ENCODE measurements around the gene DENND5A. TPM values are rescaled to one million over a fixed set of nuclear protein-coding genes. Genes with fewer than 3 reads are reported as not detected.

DENND5A gene
- total and polyA plus RNA-seq, 2 donors (not counting 1 experiment from before 2014, with no cell fraction given) = 41.3 to 66.5 TPM

DNA sequence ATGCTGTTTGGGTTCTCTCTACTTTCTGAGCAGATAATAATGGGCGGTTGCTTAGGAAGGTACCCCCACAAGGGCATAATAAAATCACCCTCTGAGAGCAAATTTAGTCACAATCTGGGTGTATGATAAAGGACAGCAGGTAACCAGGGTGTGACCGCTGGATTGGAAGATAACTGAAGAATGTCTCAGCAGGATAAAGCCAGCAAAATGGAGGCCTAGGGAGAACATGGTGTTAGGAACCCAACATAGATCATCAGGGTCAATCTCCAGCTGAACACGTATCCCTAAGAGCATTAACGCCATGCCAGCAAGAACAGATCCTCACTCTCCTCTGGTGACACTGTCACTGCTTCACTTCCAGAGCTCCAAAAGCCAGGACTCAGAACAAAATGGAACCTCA lies 109.2 kb downstream of the DENND5A start:
- no peaks in the 10 kb centered on the region for H3K9me3 ChIP-seq (ENCODE audit: control extremely low read depth in 1 of 3, control insufficient read depth in 2 of 3, insufficient read depth in 1 of 3, low read length in 2 of 3)
- H2AFZ ChIP-seq (ENCODE audit: insufficient read depth, low read depth, low read length, poor library complexity, severe bottlenecking) = no peak overlapping the region
- peaks cover 0 to 4% of the 10 kb centered on the region in 2 donors for H3K4me1 ChIP-seq (ENCODE audit: control insufficient read depth in 2 of 2, insufficient read depth in 2 of 2, low read length in 2 of 2)
- H3K27me3 ChIP-seq (replicated peaks in 1 of 4; ENCODE audit: control extremely low read depth in 1 of 4, control insufficient read depth in 3 of 4, insufficient read depth in 4 of 4, low read length in 3 of 4) = no peaks in the 10 kb centered on the region
- intact Hi-C loops (cut with micrococcal nuclease) = no loop called here
- ATAC-seq (ENCODE audit: low read depth) (no peak), DNase-seq (no peak)
- peaks cover 10 to 31% of the 10 kb centered on the region in 2 experiments for H3K36me3 ChIP-seq (replicated peaks in 1 of 2; ENCODE audit: control extremely low read depth in 1 of 2, control insufficient read depth in 1 of 2, extremely low read depth in 1 of 2, insufficient read depth in 2 of 2, low read length in 1 of 2)
- H3K79me2 ChIP-seq (ENCODE audit: control insufficient read depth, insufficient read depth, low read length) = no peaks in the 10 kb centered on the region
- no peaks in the 10 kb centered on the region for H3K9me3 Mint-ChIP-seq (ENCODE audit: insufficient read depth)
- CTCF ChIA-PET = interaction anchor here (1.5 kb wide), 1 partner anchor 10 kb away, joined by 4 read pairs; no protein-coding TSS in a partner anchor
- no peak overlapping the region for H3K27ac ChIP-seq (ENCODE audit: low read length in 2 of 2)
- no peaks in the 10 kb centered on the region for H3K4me1 Mint-ChIP-seq
- no peak overlapping the region for H3K4me3 ChIP-seq (ENCODE audit: control extremely low read depth in 1 of 5, extremely low read depth in 1 of 5, insufficient read depth in 1 of 5, low read depth in 2 of 5, low read length in 4 of 5)
- H3K27ac Mint-ChIP-seq = no peak overlapping the region
- WGBS (ENCODE audit: insufficient coverage) = 100% methylated on average over 2 of the region's 4 CpGs
- no peak overlapping the region for H3K4me2 ChIP-seq (replicated peaks; ENCODE audit: low read depth, low read length, poor library complexity, severe bottlenecking)
- POLR2A ChIA-PET = no interaction called here
- no peak overlapping the region for H3K9ac ChIP-seq (ENCODE audit: low read length)
- H3K27me3 Mint-ChIP-seq = no peaks in the 10 kb centered on the region
- no peaks in the 10 kb centered on the region for H4K20me1 ChIP-seq (ENCODE audit: control insufficient read depth, insufficient read depth, low read length, poor library complexity, severe bottlenecking)
- no peak for TF ChIP-seq EZH2 (IDR thresholded peaks at IDR 0.05; ENCODE audit: borderline replicate concordance, insufficient read depth, low read depth, low read length, poor library complexity, severe bottlenecking)
- no peak for TF ChIP-seq CTCF (IDR thresholded peaks at IDR 0.05)
- no peak overlapping the region for H3K4me3 Mint-ChIP-seq

- Mint-ChIP-seq H3K27me3 (no peaks in the 10 kb centered on the region), H3K27ac (no peak overlapping the region), H3K4me3 (no peak overlapping the region), H3K9me3 (ENCODE audit: insufficient read depth) (no peaks in the 10 kb centered on the region), H3K4me1 (no peaks in the 10 kb centered on the region)
- Histone ChIP-seq H4K20me1 (ENCODE audit: control insufficient read depth, insufficient read depth, low read length, poor library complexity, severe bottlenecking) (no peaks in the 10 kb centered on the region), H3K27ac (ENCODE audit: low read length in 2 of 2) (no peak overlapping the region), H3K27me3 (replicated peaks in 1 of 4; ENCODE audit: control extremely low read depth in 1 of 4, control insufficient read depth in 3 of 4, insufficient read depth in 4 of 4, low read length in 3 of 4) (no peaks in the 10 kb centered on the region), H3K9me3 (ENCODE audit: control extremely low read depth in 1 of 3, control insufficient read depth in 2 of 3, insufficient read depth in 1 of 3, low read length in 2 of 3) (no peaks in the 10 kb centered on the region), H3K4me1 (ENCODE audit: control insufficient read depth in 2 of 2, insufficient read depth in 2 of 2, low read length in 2 of 2) (no peaks in the 10 kb centered on the region), H3K4me2 (replicated peaks; ENCODE audit: low read depth, low read length, poor library complexity, severe bottlenecking) (no peak overlapping the region), H3K79me2 (ENCODE audit: control insufficient read depth, insufficient read depth, low read length) (no peaks in the 10 kb centered on the region), H2AFZ (ENCODE audit: insufficient read depth, low read depth, low read length, poor library complexity, severe bottlenecking) (no peak overlapping the region), H3K9ac (ENCODE audit: low read length) (no peak overlapping the region), H3K4me3 (ENCODE audit: control extremely low read depth in 1 of 5, extremely low read depth in 1 of 5, insufficient read depth in 1 of 5, low read depth in 2 of 5, low read length in 4 of 5) (no peak overlapping the region), H3K36me3 (replicated peaks in 1 of 2; ENCODE audit: control extremely low read depth in 1 of 2, control insufficient read depth in 1 of 2, extremely low read depth in 1 of 2, insufficient read depth in 2 of 2, low read length in 1 of 2) (peaks cover 1 to 40% of the 10 kb centered on the region in 2 experiments)
- TF ChIP-seq CTCF (IDR thresholded peaks at IDR 0.05) (no peak), EZH2 (IDR thresholded peaks at IDR 0.05; ENCODE audit: borderline replicate concordance, insufficient read depth, low read depth, low read length, poor library complexity, severe bottlenecking) (no peak)
- no CpG with 5 or more reads among the region's 2 CpGs for WGBS (ENCODE audit: insufficient coverage)
- ATAC-seq (ENCODE audit: low read depth) (no peak), DNase-seq (no peak)
- CTCF ChIA-PET = interaction anchor here (0.5 to 2.3 kb wide), 2 partner anchors 16 to 268 kb away, joined by 4 to 6 read pairs; no protein-coding TSS in a partner anchor
- POLR2A ChIA-PET = no interaction called here
- intact Hi-C loops (cut with micrococcal nuclease) = no loop called here
Measured at GRCh38 chr11:9153651-9154050, 111.5 kb downstream of the DENND5A start.
